NCI-H774 (cell line): Measurements from ENCODE around the gene DDX42.

Source experiments
- DNase-seq: peaks from one replicate; lab custom pipeline; 2025; lab: John Stamatoyannopoulos, UW

The DDX42 gene

DNA sequence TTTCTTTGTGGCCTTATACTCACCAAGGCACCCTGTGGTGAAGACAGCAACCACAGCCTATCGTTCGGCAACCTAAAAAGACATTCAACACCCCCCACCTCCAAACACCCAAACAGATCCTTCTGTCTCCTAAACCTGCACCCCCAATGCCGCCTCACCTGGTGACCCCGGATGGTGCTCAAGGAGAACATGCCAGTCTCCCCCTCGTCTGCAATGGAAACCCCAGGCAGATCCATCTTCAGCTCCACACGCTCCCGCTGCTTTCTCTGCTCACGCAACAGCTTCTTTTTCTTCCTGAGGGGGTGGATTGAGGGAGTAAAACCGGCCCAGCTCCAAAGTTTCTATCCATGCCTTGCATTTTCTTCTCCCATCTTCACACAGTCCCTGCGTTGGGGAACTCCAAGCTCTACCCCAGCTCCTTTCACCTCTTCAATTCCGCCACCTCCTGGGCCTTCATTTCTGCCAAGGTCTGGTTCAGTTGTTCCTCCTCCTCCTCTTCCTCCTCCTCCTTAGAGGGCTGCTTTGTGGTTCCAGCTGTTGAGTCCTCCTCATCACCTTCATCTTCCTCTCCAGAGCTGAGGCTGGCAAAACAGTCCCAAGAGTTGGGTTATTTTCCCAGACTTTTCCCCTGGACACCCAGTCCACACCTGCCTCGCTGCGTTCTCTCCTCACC is 49.8 kb downstream of the DDX42 start:
- DNase-seq, result no peak

DNA sequence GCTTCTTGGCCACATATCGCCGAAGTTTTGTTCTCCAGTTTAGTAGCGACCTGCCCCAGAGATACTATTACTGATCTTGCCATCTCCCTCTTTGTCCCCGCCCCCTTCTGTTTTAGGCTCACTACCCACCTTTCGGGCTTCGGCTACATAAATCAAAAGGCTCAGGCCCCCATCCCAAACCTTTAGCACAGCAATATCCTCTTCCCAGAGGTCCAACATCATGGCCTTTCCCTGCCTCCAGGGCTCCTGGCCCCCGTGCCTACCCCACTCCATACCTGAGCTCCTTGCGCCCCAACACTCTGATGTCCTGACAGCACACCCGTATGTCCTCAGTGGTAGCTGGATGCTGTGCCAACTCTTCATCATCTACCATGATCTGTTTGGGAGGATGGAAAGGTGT is 50.4 kb downstream of the DDX42 start:
- no peak for DNase-seq

DNA sequence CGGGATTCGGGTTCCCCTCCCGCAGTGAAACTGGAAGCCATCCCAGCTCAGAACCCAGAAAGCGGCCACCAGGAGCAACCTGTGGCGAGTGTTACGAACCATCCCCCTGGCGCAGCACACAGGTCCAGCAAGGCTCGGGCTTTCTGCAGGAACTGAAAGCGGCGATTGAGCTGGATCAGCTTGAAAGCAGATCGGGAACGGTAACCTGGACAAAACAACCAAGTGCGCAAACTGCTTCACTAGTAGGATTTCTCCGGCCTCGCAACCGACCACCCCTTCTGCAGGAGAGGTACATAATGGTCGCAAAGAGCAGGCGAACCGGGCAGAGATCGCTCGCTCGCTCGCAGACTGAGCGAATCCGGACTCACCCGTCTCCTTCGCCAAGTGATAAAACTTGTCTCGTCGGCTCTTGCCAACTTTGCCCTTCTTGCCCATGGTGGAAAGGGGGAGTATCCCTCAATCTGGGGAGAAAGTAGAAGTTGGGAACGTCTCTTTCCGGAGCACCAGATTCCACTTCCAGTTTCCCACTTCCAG is 52.6 kb downstream of the DDX42 start:
- no peak for DNase-seq

DNA sequence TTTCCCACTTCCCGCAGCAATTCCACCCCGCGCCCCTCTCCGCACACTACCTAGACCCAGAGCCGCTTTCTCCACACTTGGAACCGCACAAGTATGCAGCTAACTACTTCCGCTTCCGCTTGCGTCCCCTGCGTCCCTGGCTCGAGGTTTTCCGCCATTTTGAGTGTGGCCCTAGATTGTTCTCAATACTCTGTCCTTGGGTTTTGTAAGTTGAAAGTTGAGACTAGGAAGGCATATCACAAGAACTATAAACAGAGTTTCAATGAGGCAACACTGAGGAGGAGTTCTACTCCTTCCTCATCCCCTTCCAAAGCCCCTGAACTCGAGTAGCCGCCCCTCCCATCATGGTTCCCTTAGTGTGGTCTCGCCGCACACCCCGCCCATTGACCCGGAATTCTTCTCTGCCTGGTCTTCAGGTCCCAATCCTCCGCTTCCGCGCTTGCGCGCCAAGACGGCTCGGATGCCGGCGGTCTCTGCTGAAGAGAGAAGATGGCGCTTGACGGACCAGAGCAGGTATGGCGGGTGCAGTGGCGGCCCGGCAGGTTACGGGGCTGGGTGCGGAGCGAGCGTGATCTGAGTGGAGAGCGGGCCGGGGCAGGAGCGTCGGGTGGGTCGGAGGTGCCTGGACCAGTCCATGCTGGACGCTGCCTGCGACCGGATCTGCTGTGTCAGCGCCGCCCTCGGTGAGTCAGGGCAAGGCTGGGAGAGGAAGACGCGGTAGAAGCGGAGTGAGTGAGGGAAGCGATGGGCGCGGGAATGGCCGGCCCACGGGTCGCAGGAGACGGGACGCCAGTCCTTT is 53.2 kb downstream of the DDX42 start, which contains the start of the genes FTSJ3 and PSMC5:
Gene FTSJ3, minus strand, starts transcription at position 662 of the 799 bp plus-strand sequence. CDS start 761 bp downstream, outside the sequence.
Gene PSMC5, plus strand, starts transcription at position 430 of the 799 bp plus-strand sequence. Its CDS starts 60 bp downstream, at position 490.
- peak; percentile 97 for DNase-seq

DNA sequence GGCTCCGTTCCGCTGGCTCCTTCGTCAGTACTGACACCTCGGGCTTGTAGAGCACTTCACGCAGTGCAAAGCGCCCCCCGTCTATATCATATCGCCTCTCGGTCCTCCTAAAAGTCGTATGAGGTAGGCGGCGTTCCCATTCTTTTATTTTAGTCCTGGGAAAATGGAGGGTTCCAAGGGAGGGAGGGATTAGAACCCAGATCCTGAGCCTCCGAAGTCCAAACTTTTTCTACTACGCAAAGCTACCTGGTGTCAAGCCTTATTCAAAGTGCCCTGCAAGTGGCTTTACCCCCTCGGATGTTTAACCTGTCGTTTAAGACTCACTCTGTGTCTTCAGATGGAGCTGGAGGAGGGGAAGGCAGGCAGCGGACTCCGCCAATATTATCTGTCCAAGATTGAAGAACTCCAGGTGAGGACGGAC is 53.8 kb downstream of the DDX42 start:
- no peak for DNase-seq

DNA sequence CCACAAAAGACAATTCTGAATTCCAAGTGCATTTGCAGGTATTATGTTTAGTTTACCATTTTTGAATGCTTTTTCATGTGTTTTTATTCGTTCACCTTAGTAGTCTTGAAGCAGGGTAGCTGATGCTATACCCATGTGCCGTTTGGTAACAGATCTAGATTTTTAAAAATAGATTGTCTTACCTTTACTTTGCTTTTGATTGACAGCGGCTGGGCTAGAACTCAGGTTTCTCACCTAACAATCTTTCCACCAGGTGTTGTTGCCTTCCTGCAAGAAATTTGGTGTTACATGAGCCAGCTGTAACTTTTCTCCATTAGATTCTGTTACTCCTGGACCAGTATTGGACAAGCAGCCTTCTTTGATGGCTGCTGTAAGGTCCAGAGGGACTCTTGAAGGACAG is 55.0 kb downstream of the DDX42 start:
- DNase-seq, result no peak

DNA sequence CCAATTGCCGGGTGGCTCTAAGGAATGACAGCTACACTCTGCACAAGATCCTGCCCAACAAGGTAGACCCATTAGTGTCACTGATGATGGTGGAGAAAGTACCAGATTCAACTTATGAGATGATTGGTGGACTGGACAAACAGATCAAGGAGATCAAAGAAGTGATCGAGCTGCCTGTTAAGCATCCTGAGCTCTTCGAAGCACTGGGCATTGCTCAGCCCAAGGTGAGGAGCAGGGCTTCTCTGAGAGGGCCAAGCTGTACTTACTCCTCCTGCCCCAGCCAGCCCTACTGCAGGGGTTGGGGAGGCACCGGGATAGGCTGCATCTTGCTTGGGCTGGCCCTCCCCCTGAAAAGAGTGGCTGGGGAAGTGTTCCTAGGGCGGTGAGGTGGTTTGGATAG is 56.3 kb downstream of the DDX42 start:
- DNase-seq, result no peak

DNA sequence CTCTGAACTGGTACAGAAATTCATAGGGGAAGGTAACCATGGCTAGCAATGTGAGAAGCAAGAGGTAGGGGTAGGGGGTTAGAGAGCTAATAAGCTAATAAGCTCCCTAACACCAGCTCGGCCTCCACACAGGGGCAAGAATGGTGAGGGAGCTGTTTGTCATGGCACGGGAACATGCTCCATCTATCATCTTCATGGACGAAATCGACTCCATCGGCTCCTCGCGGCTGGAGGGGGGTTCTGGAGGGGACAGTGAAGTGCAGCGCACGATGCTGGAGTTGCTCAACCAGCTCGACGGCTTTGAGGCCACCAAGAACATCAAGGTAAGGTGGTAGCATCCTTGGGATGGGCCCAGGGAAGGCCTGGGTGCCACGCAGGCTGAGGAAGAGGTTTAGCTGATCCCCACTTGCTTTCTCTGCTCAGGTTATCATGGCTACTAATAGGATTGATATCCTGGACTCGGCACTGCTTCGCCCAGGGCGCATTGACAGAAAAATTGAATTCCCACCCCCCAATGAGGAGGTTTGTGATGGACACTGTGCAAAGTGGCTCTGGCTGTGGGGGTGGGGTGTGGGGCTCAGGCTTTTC is 57.0 kb downstream of the DDX42 start:
- no peak for DNase-seq

DNA sequence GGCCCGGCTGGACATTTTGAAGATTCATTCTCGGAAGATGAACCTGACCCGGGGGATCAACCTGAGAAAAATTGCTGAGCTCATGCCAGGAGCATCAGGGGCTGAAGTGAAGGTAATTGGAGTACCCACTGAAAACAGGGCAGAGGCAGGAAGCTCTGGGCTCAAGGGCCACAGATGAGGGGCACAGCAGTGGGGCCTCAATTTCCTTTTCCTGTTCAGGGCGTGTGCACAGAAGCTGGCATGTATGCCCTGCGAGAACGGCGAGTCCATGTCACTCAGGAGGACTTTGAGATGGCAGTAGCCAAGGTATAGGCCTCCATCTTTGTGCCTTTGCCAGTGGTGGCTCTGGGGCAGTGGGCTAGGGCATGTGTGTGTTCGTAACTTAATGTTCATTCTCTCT is 57.5 kb downstream of the DDX42 start:
- DNase-seq, result no peak

DNA sequence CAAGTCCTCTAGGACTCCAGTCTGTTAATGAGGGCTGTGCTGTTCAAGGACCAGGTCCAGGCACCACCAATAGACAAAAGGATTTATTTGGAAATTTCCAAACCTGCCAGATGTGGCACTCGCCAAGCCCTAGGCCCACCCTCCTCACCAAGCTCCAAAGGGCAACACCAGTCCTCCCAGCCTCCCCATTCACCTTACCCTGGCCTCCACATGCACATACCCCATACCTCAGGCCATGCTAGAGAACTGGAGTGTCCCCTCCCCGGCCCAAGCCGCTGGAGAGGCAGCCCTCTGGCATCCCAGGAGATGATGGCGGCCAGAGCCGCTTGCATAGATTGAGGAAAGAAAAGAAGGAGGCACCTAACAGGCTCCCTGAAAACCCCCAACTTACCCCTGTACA is 58.0 kb downstream of the DDX42 start:
- DNase-seq, result no peak

DNA sequence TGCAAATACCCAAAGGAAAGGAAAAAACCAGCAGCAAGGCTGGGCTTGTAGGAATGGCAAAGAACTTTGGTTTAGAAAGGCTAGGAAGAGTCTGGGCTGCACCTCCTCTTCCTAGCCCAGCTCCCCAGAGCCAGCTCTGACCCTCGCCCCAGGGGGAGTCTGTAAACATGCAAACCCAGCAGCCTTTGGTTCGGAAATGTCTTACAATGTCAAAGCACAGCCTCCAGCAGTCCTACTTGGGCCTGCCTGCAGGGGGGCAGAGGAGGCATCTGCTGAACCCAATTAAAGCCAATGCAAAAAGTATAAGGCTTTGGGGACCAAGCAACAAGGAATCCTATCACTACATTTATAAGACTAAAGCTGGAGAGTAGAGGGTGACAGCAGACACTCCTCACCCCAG is 58.5 kb downstream of the DDX42 start:
- DNase-seq, result no peak

DNA sequence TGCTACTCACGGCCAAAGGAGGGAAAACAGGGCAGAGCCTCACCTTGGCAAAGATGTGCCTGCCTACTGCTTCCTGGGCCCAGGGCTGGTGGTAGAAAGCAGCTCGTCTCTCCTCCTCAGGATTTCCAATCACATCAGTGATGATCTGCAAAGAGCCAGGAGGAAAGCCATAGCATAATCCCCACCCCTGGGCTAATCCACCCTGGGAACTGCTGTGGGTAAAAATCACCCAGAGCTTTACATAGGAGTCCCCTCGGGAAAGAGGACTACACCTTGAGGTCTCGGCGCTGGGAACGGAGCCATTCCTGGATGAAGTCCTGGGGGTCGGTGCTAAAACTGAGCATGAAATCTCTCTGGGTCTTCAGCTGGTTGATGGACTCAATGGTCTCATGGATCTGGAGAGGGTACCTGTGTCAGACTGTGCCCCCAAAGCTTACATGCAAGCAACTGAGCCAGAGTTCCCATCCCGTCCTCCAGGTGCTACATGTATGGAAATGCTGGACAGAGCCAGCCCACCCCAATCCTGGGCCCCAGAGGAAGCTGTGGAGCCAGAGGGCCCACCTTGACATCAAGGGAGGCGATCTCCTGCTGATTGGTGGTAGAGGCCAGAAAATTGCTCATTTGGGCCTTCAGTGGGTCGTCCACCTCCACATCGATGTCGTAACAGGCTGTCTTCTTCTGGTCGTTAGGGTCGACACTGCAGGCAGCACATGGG is 59.2 kb downstream of the DDX42 start:
- no peak for DNase-seq

DNA sequence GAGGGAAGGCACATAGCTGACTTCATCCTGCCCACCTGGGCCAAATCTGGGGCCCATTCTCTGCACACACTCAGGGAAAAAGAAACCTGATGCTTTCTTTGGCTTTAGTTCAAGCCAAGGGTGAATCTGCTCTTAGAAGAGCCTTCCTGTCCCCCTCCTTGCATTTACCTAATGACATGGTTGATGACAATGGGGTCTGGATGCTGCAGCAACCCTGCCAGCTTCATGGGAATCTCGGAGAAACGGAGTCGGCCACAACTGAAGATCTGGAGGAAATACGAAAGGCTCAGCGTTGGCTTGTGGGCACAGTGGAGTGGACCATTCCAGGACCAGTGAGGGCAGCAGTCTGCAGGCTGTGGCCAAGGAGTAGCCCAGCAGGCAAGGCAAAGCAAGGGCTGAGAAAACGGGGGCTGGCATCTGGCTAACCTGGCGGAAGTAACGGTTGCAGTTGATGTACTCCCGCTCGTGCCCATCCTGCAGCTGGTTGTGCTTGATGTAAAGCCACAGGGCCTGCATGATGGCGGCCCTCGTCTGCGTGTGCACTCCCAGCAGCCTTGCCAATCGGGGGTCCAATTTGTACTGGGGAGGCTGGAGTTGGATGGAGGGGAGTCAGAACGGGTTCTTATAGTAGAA is 59.9 kb downstream of the DDX42 start:
- no peak for DNase-seq

DNA sequence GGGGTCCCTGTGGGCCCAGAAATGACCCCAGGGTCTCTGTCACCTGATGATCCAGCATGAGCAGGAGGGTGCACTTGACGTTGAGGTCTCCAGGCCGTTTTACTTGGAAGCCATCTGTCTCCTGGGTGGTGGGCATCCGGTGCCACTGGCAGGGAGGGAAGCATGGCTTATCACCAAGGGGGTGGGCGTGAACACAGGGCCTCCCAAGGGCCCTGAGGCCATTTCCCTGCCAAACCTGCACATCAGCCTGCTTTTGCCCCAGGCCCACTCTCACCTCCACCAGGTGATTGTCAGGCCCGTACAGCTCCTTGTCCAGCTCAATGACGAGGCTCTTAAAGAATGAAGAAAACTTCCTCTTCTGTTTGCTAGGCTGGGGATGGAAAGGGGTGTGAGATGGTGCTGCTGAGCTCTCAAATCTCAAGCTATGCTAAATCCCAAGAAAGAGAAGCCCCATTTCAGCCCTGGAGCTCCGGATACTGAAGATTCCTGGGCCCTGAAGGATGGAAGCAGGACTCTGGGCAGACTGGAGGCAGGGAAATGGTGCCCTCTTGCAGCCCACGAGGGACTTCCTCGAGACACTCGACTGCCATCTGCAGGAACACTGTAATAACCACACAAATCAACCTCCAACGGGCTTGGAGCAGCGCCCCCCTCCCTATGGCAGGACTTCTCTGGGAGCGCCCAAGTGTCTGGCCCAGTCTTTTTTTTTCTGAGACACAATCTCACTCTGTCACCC is 60.6 kb downstream of the DDX42 start:
- DNase-seq, result no peak

DNA sequence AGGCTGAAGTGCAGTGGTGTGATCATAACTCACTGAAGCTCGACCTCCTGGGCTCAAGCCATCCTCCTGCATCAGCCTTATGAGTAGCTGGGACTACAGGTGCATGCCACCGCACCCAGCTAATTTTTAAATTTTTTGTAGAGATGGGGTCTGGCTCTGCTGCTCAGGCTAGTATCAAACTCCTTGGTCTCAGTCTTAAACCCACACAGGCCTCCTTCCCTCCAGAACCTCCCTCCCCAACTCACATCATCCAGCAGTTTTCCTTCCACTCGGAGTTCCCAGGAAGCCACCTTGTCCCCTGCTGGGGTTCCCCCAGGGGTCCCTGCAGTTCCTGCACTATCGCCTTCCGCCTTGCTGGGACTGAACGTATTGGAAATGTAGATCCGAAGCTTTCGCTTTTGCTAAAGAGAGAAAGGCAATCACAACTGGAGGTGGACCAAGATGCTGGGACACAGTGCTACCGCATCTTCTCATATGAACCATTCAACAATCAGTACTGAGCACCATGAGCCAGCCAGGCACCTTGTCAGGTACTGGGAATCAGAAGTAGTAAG is 61.3 kb downstream of the DDX42 start:
- no peak for DNase-seq

DNA sequence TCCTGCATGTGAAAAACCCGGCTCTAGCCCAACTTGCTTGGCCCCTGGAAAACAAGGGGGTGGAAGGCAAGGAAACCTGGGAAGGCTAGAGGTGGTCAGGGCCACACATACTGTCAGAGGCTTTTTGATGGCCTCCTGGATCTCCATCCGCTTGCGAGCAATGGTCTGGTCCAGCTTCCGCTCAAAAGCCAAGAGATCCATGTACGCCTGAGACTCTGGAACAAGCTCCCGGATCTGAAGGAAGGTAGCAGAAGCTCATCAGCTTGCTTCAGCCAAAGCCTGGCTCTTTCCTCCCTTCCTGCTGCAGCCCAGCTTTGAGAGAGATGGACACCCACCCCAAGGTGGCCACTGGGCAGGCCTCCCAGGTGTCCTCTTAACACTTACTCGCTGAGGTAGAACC is 62.8 kb downstream of the DDX42 start:
- no peak for DNase-seq

DNA sequence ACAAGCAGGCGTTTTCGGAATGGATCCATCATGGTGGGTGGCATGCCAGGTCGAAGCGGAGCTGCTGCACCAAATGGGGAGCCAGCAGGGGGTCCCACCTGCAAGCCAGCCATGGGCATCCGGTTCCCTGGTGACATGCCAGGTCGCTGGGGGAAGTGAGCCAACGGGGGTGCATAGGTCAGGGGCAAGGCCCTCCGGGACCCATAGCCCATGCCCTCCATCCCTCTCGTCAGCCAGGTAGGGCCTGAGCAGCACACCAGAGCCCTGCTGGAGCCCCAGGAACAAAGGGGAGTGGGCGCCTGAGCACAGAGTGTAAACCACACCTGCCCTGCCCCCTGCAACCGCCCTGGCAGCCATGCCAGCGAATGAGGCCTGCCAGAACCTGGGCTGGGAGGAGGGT is 63.5 kb downstream of the DDX42 start:
- no peak for DNase-seq

DNA sequence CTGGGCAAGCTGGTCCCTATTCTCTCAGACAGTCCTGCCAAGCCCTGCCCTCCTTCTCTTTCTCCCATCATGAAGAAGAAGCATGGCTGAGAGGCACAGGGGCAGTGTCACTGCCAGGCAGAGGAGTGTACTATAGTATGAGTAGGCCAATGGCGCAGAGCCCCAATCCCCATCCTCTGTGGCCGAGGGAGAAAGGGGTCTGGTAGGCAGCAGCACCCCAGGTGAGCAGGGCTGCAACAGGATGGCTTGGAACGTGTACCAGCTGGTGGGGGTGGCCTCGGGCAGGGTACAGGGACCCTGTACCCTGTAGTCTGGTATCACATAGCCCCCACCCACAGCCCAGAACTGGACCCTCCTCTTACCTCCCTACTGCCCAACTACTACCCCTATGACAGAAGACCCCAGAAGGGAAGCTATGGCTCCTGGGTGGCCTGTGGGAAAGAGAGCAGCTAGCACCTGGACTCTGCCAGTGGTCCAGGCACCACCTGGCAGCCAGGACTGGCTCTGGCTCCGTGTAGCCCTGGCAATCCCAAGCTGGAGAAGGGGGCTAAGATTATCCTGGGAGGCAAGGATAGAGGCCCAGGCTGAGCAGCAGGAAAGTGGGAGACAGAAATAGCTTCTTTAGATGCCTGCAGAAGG is 64.1 kb downstream of the DDX42 start:
- no peak for DNase-seq

DNA sequence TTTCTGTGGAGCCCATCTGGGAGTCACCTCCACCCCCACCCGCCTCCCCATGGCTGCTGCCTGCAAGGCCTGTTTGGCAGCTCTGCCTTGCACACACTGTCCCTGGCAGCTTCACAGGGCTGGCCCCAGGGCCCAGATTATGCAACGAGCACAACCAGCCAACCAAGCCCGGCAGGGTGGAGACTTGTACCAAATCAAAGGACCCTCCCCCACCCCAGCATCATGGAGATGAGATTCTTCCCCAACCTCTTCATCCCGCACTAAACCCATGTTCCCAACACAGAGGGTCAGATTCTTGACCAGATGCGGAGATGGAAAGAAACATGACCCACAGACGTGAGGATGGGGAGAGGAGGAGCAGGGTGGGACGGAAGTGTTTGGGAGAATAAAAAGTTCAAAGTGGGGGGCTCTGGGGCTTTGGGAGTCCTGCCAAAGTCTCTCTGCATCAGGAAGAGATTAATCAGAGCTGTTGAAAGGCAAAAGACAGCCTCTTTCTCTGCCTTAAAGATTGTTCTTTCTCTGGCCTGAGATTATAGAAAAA is 64.7 kb downstream of the DDX42 start:
- no peak for DNase-seq
